A172 (cell line): ENCODE measurements around the gene NEDD4. TPM values are rescaled to one million over a fixed set of nuclear protein-coding genes. Genes with fewer than 3 reads are reported as not detected.
"Not testable (repeated sequence)": the region's sequence is repeated elsewhere in the genome, so short reads cannot be mapped to it uniquely, and the experiment has no call there.

Source experiments
- DNase-seq: peaks from one replicate; pipeline ENCODE4 v3.0.0-alpha.2; 2015; ENCODE audit warnings: low spot score
- total RNA-seq: library from RNA; depleted of rRNA; stranded (reverse); fragments of >200 nt; shearing (Covaris generic); gene quantifications from 2 replicates; pipeline ENCODE4 v1.2.3, GENCODE V29; 2014

The NEDD4 gene
- total RNA-seq, 1 experiment from 2014 or later, result 60.8 TPM

DNA sequence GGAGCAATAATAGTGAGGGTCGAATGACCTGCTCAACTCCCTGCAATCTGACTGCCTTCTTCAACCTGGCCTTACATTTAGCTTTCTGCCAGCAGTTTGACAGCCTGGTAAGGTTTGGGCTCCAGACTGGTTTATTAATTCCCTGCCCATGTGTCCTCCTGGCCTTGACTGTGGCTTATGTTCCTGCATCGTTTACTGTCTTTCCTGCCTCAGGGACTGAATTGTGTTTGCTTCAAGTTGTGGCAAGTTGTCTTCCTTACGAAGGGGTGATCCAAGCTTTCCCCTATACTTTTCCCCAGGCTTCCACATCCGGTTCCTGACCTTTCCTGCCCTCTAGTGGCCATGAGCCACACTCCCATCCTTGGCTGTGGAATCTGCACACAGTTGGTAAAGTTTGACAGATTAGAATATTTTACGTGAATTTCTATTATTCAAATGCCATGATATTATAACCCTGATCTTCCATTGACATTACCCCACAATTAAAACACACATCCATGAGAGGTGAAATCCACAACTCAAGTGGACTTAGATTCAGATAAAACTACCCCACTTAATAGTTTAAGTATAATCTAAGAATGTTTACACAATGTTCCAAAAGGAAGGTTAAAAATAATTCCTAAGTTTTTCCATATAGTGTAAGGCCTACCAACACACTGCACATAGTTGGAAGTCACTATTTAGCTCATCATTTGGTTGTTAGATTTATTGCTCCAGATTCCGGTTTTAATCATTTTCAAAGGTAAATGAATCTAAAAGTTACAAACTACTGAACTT is 95.7 kb downstream of the NEDD4 start:
- peak; percentile 78 for DNase-seq

DNA sequence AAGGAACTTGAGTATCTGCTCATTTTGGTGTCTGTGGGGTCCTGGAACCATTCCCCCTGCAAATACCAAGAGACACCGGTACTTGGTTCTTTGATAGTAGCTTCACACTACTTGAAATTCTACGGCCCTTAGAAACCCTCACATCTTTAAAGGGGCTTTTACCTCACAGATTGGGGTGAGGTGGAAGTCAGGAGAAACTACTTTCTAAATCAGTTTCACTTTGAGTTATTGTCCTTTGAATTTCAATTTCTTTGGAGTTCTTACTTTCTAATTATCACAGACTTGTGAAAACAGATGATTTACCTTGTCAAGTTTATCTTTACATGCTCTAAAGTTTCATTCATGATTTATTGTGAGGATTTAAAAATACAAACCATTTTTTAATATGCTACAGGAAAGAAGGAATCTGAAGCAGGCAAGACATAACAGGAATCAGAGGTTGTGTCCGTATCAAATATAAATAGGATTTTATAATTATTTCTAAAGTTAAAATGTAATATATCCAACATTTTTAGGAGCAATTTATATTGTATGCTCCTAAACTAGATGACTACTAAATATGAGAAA is 98.9 kb downstream of the NEDD4 start:
- DNase-seq, result peak; percentile 30

DNA sequence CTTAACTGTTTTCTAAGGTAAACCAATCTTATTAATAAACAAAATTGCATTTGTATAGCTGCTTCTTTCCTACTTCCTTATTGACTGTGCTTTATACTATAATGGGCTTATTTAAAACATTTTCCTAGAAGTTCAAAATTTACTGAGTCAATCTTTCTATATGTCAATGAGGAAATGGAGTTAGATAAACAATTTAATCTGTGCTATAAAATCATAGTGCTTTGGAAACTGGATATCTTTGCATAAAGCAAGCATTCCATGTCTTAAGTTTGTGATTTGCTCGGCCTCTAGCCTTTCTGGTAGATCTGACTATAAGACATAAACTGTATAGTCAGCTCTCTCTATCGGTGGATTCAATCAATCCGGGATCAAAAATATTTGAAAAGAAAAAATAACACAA is 99.6 kb downstream of the NEDD4 start:
- DNase-seq, result no peak

DNA sequence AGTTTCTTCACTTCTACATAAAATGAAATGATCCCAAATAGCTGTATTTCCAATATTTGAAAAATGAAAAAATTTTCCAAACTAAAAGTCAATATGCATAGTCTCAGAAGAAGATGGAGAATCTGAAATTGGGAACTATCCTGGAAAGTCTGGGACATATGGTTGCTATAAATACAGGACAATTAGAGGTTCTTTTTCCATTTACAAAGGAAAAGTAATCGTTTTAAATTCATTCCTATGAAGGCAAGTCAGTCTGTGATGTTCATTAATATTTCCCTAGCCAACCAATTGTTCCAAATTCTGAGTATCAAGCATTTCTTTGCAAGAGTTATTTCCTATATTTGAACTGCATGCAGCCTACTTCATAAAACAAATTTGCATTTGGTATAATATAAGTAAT is 102.2 kb downstream of the NEDD4 start:
- DNase-seq, result no peak

DNA sequence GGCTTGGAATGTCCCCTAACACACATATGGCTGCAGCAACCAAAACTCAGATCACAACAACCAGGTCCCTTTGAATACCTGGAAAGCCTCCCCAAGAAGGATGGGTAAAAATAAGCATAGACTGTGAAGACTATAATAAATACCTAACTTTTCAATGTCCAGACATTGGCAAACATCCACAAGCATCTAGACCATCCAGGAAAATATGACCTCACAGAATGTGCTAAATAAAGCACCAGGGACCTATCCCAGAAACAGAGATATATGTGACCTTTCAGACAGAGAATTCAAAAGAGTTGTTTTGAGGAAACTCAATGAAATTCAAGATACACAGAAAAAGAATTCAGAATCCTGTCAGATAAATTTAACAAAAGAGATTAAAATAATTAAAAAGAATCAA is 109.2 kb downstream of the NEDD4 start:
- DNase-seq, result no peak

DNA sequence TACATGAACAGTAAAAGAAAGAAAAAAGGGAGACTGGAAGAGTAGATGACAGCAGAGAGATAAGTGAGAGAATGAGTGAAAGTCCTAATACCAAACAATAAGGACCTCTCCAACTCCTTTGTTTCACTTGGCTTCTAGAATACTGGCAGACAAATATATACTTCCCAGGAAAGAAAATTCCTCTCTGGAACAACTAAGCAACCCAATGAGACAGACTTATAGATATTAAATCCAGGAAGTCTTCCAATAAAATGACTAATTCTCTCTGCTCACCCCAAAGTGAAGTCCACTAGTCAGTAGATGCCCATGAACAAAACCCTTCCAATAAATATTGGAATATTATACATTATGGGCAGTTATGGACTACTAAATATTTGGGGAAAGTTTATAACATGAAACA is 114.2 kb downstream of the NEDD4 start:
- no peak for DNase-seq

DNA sequence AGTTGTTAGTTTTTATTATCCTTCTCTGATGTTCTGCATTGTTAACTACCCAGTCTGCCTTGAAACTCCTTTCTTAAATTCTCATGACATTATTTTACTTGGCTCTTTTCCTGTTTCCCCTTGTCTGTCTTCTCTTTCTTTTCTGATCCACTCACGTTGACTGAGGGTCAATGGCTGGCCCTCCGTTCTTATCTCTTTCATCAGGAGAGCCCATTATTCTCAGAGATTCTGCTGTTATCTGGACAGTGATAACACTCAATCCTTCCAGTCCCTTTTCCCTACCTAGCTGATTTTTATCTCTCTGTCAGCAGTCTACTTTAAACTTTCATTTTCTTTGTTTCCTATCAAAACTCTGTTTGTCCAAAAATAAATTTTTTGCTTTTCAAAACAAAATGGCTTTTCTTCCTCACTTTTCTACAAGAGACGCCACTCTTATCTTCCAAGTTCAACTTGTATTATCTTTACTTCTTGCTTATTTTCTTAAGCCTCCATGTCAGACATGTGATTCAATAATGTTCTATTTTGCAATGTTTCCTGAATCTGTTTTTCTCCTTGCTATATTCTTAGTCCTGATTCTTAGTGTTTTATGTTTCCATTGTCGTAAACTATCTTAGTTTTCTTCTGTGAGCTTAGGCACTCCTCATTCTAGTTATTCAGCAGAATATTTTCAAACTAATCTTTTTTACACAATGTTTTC is 120.2 kb downstream of the NEDD4 start:
- peak; percentile 35 for DNase-seq

DNA sequence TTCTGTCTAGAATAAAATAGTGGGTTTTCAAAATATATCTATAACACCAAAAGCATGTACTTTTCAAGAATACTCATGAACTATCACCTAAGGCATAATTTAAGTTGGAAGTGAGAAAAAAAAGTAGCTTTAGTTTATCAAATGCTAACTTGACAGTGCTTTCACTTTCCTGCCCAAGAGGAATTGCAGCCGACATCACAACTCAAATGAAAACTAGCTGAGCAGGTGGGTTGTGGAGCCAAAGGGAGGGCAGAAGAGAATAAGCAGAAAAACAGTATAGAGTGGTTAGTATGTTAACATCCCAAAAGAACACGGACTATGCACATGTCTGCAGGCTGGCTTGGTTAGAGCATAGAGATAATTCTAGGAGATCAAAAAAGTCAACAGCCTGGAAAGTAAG is 120.9 kb downstream of the NEDD4 start:
- DNase-seq, result peak; percentile 19

DNA sequence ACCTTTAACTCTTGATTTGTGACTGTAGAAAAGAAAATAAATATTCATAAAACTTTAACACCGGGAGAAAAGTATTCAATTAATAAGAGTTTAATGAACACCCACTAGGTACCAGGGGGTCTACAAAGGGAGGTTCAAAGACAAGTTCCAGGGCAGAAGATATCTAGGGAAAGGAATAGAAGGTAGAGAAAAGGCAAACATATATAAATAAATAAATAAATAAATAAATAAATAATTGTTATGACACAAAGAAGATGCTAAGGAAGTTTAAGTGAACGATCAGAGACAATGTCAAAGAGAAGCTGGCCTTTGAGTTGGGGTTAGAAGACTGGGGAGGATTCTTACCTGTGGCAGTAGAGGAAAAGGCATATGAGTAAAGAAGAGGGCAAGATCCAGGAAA is 123.8 kb downstream of the NEDD4 start:
- no peak for DNase-seq

DNA sequence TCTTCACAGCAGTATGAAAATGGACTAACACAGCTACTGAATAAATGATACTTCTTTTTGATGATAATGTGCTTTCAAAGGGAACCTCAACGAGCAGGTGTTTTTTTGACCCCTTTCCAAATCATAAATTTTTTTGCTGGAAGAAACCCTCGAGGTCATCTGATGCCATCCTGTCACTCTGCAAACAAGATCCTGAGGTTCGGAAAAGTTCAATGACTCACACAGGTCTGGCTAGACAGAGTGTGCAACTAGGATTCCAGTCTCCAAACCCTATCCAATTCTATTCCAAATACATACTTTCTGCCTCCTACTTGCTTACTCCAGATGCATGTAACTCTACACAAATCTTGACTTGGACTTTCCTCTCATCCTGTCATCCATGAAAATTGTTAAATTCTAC is 124.7 kb downstream of the NEDD4 start:
- peak; percentile 26 for DNase-seq

DNA sequence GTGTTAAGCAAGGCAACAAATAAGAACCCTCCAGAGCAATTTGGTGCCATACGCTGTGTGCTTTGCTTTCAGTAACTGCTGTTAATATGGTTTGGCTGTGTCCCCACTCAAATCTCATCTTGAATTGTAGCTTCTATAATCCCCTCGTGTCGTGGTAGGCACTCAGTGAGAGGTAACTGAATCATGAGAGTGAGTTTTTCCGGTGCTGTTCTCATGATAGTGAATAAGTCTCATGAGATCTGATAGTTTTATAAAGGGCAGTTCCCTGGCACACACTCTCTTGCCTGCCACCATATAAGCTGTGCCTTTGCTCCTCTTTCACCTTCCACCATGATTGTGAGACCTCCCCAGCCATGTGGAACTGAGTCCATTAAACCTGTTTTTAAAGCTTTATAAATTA is 125.1 kb downstream of the NEDD4 start:
- DNase-seq, result not testable (repeated sequence)

DNA sequence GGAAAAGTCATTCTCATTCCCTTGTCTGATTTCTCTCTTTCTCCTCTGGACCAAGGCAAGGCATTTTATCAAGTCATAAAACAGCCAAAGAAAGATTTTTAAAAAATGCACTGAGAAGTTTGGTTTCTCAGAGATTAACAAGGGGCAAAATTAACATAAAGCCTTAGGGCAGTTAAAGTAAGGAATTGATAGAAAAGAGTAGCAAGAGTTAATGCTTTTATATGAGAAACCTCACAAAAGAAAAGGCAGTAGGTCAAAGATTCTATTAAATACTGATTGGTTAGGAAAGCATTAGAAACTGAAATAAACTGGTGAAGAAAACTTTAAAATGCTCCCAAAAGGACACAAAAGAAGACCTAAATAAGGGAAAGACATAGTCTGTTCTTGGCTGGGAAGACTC is 129.5 kb downstream of the NEDD4 start:
- no peak for DNase-seq

DNA sequence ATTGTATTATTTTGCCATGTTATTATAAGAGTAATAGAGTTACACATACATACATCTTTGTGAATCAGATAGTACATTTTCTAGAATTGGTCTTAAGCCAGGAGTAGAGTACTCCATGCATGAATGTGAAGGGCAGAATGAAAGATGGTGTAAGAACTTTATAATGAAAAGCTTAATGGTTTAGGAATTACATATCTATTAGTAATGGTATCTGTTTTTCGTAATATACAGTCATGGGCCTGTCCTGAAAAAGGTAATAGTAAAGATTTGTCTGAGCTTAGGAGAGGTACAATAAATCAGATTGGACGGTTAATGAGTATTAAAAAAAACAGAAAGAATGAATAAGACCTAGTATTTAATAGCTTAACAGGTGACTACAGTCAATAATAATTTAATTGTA is 132.3 kb downstream of the NEDD4 start:
- no peak for DNase-seq

DNA sequence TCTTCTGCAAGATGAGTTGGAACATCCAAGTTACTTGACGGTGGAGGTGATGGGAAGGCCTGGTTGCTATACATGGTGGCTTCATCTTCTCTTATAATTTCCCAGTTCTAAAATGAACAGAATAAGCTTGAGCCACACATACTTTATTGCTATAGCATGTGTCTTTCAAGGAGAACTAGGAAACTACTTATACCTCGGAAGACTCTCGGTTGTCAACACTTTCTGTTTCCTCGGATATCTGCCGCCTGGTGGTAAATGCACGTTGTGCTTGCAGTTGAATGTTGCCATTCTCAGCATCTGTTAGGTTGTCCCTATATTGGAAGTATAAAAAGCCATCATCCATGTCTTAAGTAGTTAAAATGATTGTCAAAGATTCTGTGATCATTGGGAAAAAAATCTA is 132.9 kb downstream of the NEDD4 start:
- DNase-seq, result no peak

DNA sequence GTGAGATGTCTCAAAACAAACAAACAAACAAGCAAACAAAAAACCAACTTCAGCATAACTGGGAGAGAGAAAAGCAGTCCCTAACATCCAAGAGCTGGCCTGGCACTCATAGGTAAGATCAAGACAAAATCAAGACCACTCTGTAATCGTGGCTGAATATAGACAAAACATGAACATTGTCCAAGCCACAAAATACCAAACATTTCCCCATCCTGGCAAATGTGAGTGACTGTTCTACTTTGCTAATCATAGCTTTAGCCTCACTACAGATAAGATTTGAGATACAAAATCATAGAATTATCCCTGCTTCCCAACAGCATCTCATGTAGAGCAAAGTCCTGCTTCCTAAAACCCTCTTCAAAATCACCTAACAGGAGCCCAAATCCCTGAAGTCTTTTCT is 133.7 kb downstream of the NEDD4 start:
- no peak for DNase-seq

DNA sequence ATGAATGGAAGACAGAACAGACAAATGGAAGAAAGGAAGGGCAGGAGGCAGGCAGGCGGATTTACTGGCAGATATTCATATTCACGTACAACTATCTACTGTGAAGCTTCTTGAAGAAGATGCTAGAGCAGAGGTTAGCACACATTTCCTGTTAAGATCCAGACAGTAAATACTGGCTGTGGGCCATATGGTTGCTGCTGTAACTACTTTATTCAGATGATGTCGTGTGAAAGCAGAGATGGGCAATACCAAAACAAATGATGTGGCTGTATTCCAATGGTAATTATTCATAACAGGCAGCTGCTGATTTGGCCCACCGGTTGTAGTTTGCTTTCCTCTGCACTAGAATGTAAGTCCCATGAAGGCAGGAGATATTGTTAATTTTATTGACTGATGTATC is 134.8 kb downstream of the NEDD4 start:
- no peak for DNase-seq

DNA sequence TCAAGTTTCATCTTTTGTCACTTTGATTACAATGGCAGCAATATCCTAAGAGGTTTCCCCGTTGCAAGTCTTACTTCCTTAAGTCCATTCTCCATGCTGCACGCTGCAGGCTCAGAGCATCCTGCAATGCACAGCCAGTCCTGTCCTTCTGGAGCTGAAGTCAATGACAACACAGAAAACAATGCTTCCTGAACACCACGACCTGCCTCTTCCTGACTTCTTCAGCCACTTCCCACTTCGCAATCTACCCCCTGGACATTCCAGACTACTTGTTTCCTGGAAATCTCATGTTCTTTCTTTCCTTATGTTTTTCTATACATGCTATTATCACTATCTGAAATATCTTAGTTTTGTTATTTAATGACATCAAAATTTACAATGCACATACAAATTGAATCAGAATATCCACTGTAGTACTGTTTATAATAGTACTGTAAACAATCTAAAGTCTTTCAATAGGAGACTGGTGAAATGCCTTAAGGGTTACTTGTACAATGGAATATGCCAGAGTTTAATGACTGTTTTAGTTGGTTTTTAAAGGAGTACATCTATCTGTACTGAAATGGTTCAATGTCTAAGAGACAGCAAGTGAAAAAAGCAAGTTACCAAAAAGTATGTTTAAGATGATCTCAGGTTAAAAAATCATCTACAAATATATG is 136.8 kb downstream of the NEDD4 start:
- no peak for DNase-seq

DNA sequence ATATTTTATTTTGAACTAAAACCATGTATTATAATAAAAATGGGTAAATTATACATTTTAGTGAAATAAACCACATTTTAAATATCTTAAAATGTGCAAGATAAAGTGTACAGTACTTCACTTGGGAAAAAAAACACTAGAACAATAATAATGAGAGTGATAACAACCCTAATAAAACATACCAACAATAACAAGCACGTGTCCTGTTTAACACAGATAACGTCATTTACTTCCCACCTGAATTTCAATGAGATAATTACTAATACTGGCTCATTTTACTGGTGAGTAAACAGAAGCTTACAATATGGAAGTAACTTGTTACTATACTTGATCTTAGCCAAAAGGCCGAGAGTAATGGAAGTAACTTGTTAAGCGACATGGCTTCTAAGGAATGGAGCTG is 140.3 kb downstream of the NEDD4 start:
- DNase-seq, result no peak

DNA sequence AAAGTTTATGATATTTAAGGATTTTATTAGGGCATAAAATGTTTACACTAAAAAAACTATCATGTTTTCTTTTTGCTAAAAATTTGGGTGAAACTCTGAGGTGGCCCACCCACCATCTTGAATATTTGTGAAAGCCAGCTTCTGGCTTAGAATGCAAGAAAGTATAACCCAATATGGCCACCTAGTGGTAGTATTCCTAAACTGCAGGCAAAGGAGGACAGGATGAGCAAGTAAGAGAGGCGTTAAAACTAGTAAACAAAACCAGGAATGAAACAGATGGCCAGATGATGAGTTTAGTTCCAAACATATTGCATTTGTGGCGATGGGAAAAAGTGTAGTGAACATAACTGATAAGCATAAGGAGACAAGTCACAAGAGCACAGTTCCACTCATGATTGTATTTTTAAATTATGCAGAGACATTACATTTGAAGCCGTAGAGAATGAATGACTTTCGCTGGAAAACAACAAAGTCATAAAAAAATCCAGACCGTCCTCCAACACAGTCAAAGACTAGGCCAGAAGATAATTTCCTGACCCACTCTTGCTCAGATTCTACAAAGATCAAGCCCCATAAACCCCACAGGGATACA is 147.2 kb downstream of the NEDD4 start:
- DNase-seq, result peak; percentile 58

DNA sequence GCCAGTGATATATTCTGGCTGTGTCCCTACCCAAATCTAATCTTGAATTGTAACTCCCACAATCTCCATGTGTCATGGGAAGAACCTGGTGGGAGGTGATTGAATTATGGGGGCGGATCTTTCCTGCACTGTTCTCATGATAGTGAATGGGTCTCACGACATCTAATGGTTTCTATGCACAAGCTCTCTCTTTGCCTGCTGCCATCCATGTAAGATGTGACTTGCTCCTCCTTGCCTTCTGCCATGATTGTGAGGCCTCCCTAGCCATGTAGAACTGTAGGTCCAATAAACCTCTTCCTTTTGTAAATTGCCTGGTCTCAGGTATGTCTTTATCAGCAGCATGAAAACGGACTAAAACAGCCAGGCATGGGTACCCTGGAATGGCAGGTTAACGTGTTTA is 150.5 kb downstream of the NEDD4 start:
- DNase-seq, result not testable (repeated sequence)

DNA sequence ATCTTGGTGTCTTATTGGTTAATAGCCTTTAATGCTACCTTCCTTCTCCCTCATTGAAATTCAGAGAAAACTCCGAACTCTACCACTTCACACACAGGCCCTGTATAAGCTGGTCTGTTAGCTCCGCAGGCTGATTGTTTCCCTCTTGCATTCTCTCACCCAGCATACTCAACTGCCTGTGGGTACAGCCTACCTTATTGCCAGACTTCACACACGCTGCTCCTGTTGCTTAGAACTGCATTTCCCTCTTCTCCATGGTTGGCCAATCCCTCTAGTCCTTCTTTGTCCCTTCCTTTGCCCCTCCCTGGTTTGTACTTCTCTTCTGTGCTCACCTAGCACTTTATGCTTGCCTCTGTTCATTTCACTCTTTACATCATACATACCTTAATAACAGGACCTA is 157.5 kb downstream of the NEDD4 start:
- DNase-seq, result no peak

DNA sequence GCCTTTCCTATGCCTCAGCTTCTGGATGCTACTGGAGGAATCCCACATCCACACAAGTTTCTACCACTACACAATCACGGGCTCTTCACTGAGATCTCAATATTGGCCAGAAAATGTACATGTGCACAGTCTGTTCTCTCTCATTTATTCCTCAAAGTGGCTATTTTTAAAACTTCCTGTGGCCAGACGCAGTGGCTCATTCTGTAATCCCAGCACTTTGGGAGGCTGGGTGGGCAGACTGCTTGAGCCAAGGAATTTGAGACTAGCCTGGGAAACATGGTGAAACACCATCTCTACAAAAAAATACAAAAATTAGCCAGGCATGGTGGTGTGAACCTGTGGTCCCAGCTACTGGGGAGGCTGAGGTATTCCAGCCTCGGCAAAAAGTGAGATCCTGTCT is 159.1 kb downstream of the NEDD4 start:
- DNase-seq, result no peak
